GM19452 (cell line): ENCODE results near the gene LVRN.
"Not testable (repeated sequence)": the region's sequence is repeated elsewhere in the genome, so short reads cannot be mapped to it uniquely, and the experiment has no call there.

Experiments
- ATAC-seq: cut with Tn5 transposase; IDR thresholded peaks from one replicate; pipeline ENCODE4 v1.9.1; 2021; ENCODE audit not compliant: unreplicated experiment

The LVRN gene, protein sequence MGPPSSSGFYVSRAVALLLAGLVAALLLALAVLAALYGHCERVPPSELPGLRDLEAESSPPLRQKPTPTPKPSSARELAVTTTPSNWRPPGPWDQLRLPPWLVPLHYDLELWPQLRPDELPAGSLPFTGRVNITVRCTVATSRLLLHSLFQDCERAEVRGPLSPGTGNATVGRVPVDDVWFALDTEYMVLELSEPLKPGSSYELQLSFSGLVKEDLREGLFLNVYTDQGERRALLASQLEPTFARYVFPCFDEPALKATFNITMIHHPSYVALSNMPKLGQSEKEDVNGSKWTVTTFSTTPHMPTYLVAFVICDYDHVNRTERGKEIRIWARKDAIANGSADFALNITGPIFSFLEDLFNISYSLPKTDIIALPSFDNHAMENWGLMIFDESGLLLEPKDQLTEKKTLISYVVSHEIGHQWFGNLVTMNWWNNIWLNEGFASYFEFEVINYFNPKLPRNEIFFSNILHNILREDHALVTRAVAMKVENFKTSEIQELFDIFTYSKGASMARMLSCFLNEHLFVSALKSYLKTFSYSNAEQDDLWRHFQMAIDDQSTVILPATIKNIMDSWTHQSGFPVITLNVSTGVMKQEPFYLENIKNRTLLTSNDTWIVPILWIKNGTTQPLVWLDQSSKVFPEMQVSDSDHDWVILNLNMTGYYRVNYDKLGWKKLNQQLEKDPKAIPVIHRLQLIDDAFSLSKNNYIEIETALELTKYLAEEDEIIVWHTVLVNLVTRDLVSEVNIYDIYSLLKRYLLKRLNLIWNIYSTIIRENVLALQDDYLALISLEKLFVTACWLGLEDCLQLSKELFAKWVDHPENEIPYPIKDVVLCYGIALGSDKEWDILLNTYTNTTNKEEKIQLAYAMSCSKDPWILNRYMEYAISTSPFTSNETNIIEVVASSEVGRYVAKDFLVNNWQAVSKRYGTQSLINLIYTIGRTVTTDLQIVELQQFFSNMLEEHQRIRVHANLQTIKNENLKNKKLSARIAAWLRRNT

DNA sequence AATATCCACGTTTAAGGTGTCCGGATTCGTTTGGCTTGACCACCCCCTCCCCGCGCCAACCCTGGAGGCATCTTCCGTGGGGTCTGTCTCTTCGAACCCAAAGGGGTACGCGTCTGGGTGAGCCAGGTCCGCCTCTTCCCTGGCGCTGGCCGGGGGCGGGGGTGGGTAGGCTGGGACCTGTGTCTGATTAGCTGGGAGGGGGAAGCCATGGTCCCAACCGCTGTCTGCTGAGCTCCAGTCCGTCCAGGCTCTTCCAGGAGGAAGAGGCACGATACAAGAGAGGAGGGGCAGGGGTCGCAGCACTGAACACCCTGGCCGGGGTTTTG lies at the start of gene LVRN:
LVRN (plus strand) TSS at position 237 of the 326 bp plus-strand sequence. CDS start 143 bp downstream, outside the sequence.
- ATAC-seq, result no peak

DNA sequence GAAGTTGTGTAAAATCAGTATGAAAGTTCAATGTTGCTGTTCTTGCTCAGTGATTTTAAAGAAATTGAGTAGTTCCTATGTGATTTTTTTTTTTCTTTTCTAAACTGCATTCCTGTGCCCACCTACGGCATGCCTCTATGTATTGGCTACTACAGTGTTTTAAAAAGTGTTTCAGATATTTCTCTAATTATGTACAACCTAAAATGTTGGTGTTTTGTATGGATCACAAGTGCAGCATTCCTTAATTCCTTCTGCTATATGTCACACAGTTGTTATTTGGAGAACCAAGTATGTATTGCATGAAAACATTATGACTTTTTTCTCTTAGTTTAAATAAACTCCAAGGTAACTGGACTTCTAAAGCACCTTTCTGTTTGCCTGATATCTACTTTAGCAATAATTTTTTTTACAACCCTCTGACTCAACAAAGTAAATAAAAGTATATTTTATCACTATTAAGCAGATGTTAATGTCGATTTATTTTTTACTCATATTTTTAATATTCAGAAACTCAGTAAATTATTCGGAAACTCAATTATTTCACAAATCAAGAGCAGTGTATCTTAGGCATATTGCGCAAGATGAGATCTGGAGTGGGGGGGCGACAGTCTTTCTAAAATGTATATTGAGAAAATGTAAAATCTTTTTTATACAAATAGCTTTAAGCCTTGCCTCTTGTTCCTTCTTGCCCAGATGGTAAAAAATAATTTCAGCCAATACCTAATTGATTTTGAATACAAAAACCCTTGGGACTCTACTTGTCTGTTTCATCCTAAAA lies 48.5 kb upstream of the LVRN start:
- ATAC-seq, result not testable (repeated sequence)

DNA sequence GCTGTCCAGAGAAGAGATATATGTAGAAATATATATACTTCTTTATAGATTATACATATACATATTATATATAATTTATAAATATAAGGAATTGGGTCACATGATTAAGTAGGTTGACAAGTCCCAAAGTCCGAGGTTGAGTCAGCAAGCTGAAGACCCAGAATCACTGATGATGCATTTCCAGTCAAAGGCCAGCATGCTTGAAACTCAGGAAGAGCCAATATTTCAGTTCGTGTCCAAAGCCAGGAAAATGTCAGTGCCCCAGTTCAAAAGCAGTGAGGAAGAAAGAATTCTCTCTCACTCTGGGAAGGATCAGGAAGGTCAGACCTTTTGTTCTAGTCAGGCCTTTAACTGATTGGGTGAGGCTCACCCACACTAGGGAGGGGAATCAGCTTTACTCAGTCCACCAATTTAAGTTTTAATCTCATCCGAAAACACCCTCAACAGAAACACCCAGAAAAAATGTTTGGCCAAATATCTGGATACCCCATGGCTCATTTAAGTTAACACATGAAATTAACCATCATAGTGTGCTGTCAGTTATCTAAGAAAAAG lies 42.0 kb upstream of the LVRN start:
- ATAC-seq, result no peak

DNA sequence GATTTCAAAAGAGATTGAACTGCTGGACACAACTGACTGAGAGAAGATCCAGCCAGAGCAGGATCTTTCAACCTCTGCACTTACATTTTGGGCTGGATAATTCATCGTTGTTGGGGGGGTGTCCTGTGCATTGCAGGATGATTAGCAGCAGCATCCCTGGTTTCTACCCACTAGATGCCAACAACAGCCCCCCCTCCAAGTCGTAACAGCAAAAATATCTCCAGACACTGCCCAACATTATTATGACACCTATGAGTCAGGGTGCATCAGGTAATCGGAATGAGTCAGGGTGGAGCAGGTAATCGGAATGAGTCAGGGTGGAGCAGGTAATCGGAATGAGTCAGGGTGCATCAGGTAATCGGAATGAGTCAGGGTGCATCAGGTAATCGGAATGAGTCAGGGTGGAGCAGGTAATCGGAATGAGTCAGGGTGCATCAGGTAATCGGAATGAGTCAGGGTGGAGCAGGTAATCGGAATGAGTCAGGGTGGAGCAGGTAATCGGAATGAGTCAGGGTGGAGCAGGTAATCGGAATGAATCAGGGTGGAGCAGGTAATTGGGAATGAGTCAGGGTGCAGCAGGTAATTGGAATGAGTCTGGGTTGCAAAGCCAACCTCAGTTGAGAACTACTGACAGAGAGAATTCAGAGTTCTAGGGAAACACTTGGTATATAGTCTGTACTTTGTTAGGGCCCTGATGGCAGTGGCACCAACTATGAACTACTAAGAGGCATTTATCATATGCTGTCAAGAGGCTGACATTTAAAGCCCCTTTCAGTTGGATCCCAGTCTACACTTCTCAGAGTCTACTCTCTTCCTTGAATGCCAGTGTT lies 33.5 kb upstream of the LVRN start:
- not testable (repeated sequence) for ATAC-seq

DNA sequence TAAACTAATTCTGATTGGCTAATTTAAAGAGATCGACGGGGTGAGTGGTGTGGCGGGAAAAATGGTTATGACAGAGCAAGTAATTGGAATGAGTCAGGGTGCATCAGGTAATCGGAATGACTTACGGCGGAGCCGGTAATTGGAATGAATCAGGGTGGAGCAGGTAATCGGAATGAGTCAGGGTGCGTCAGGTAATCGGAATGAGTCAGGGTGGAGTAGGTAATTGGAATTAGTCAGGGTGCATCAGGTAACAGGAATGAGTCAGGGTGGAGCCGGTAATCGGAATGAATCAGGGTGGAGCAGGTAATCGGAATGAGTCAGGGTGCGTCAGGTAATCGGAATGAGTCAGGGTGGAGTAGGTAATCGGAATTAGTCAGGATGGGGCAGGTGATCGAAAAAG lies 32.1 kb upstream of the LVRN start:
- not testable (repeated sequence) for ATAC-seq

DNA sequence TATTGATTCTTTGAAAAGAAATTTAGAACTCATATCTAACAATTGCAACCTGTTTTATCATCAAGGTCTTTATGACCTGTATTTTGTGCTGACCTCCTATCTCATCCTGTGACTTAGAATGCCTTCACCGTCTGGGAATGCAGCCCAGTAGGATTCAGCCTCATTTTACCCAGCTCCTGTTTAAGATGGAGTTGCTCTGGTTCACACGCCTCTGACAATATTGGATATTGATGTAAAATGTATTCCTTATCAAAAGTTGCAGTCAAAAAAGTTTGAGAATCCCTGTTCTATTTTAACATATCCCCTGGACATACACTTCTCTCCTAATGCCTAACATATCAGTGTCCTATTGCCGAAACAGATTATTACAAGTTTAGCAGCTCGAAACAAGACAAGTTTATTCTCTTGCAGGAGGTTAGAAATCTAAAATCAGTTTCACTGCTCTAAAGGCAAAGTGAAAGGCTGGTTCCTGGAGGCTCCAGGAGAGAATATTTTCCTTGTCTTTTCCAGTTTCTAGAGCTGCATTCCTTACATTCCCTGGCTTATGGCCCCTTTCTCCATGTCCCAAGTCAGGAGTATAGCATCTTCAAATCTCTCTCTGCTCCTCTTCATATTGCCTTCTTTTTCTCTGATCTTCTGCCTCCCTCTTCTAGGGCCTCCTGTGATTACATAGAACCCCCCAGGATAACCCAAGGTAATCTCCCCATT lies 31.5 kb upstream of the LVRN start:
- ATAC-seq, result no peak

DNA sequence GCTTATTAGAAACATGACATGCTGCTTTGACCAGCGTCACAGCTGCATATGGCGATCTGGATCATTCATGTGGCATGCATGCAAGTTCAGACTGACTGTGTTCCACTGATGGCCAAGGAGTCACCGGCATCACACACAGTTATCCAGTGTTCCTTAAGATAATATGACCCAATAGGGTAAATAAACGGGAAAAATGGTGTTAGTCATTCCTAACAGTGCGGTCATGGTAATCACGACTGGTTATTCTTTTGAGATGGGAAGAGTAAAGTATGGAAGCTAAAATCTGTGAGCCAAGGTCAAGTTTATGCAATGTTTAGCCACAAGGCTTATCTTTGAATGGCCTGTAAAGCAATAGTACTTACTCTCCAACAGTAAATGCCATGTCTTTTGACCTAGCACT lies 29.3 kb upstream of the LVRN start:
- ATAC-seq, result no peak

- ATAC-seq, result no peak
Observed at GRCh38 chr5:115934388-115934974, 27.8 kb upstream of the LVRN start.

DNA sequence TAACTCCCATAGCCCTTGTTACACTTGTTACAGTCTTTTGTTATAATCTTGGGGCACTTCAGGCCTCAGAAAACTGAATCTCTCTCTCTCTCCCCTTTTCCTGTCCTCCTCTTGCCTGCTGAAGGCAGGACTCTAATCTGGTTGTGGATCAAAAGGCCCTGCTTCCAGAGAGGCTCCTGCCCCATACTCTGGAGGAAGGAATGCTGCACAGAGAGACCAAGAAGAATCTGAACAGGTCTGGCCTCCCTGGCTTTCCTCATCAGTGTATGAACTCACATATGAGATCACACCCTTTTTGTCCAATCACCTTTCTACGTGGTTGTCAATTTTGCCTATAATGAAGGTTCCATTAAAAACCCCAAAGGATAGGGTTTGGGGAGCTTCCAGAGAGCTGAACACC lies 26.2 kb upstream of the LVRN start:
- no peak for ATAC-seq

GRCh38 chr5:115939059-115939458 lies 23.2 kb upstream of the LVRN start:
- ATAC-seq, result no peak

DNA sequence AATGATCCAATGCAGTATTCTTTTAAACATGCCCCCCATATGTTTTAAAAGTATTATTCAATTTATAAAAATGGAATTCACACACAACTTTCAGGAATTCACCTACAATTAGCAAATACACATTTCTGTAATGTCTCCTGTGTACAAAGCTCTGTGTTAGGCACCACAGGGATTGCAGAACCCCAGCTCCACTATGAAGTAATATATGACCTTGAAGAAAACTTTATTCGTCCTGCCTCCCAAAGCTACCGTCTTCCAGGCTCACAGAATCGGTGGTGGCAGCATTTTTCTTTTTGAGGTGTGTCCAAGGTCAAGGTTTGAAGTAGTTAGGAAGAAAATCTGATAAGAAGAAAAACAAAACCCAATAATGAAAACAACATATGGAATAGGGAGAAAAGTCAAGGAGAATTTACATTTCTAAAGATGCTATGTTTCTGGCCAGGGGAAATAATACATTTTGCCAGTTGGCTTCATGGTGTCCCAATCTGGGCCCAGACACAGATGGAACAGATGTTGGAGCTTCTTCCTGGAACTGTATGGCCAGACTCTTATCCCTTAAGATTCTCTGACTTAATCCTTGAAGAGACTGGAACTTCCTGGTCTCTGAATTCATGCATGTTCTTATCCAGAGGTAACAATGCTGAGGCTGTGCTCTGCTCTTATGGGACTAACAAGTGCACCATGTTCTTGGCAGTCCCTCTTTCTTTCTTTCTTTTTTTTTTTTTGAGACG lies 22.0 kb upstream of the LVRN start:
- ATAC-seq, result no peak

DNA sequence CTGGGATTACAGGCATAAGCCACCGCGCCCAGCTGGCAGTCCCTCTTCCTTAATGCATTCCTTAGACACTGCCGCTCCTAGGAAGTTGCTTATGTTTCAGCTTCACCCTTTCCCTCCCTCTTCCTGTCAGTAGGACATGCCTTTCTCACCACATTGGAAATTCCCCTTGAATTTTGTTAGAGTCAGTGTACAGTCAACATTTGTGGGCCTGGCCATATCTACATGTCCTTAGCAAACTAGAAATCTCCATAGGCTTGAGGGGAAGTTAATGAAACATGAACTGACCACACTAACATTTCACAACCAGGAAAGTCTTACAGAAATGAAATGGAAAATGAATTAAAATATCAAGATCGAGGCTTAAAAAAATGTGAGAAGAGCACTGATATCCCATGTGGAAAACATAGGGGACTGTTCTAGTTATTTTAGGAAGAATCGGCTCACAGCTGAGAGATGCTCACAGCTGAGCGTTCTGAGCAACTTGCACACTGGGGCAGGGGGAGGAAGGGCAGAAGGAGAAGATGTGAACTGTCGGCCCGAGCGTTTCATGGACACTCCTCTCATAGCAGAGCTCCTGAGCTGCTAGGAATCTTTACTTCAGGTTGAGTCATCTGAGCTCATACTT lies 21.1 kb upstream of the LVRN start:
- no peak for ATAC-seq

GRCh38 chr5:115944501-115944900 lies 17.8 kb upstream of the LVRN start:
- no peak for ATAC-seq

GRCh38 chr5:115946655-115947054 lies 15.6 kb upstream of the LVRN start:
- ATAC-seq, result no peak

GRCh38 chr5:115947260-115947659 lies 15.0 kb upstream of the LVRN start:
- ATAC-seq, result no peak

- ATAC-seq, result no peak
Observed at GRCh38 chr5:115948091-115948534, 14.2 kb upstream of the LVRN start.

- ATAC-seq, result no peak
Observed at GRCh38 chr5:115949096-115949495, 13.2 kb upstream of the LVRN start.

GRCh38 chr5:115952588-115952987 lies 9.7 kb upstream of the LVRN start:
- ATAC-seq, result no peak
